SK-N-SH (cell line): Measurements from ENCODE around the gene ZAP70. TPM values are rescaled to one million over a fixed set of nuclear protein-coding genes. Genes with fewer than 3 reads are reported as not detected.

Source experiments
- CTCF ChIA-PET: fragments of 300-600, 350-600 bp; formaldehyde crosslinking; extraction: SDS; loops from one replicate; lab custom pipeline; 2021; lab: Yijun Ruan, JAX
- POLR2A ChIA-PET: fragments of 350-600 bp; sonication (Branson Sonifier 250); formaldehyde crosslinking; extraction: SDS; loops from one replicate; lab custom pipeline; 2020; ENCODE audit warnings: antibody characterized with exemption, inconsistent platforms; lab: Yijun Ruan, JAX
- DNase-seq: peaks from one replicate; pipeline ENCODE4 v3.0.0; 2012
- H2AFZ ChIP-seq: fragments of 200-600 bp; sonication (generic); 2 replicates; pipeline ENCODE4 v1.8.1; 2016; ENCODE audit warnings: antibody characterized with exemption, mild to moderate bottlenecking, low read depth
- H3F3A ChIP-seq: fragments of 200-600 bp; sonication (generic); replicated peaks from 2 replicates; pipeline ENCODE3; 2016; ENCODE audit warnings: antibody characterized with exemption, mild to moderate bottlenecking; ENCODE audit not compliant: insufficient read depth
- H3K27ac ChIP-seq, 2 experiments: fragments of 200-500 bp in 1 of 2; fragments of 200-600 bp in 1 of 2; sonication (Bioruptor generic) in 1 of 2; sonication (generic), shearing (Covaris generic) in 1 of 2; 2 replicates each; pipeline versions ENCODE4 v1.5.1 to v1.6.1; 2014 to 2016; ENCODE audit warnings: low read depth in 2 of 2, inconsistent platforms in 1 of 2, low read length in 1 of 2, mild to moderate bottlenecking in 1 of 2, mixed read lengths in 1 of 2
- H3K27me3 ChIP-seq: fragments of 200-600 bp; sonication (generic), shearing (Covaris generic); 2 replicates; pipeline ENCODE4 v1.6.1; 2016; ENCODE audit warnings: mixed run types; ENCODE audit not compliant: insufficient read depth
- H3K36me3 ChIP-seq, 2 experiments: fragments of 200-500 bp in 1 of 2; fragments of 200-600 bp in 1 of 2; sonication (Bioruptor generic) in 1 of 2; sonication (generic) in 1 of 2; replicated peaks in 1 of 2; 2 replicates each; pipeline versions ENCODE3 to v1.5.1; 2014 to 2016; ENCODE audit warnings: low read length in 1 of 2, mild to moderate bottlenecking in 1 of 2; ENCODE audit not compliant: insufficient read depth in 2 of 2, control insufficient read depth in 1 of 2
- H3K4me1 ChIP-seq, 2 experiments: fragments of 200-500 bp in 1 of 2; fragments of 200-600 bp in 1 of 2; sonication (Bioruptor generic) in 1 of 2; sonication (generic), shearing (Covaris generic) in 1 of 2; 2 replicates each; pipeline versions ENCODE4 v1.5.1 to v1.6.1; 2014 to 2016; ENCODE audit warnings: low read depth in 1 of 2, low read length in 1 of 2, mixed run types in 1 of 2; ENCODE audit not compliant: insufficient read depth in 2 of 2, control insufficient read depth in 1 of 2
- H3K4me2 ChIP-seq: fragments of 200-600 bp; sonication (generic), shearing (Covaris generic); 2 replicates; pipeline ENCODE4 v1.6.1; 2017; ENCODE audit warnings: mixed run types
- H3K4me3 ChIP-seq, 2 experiments: fragments of 200-500 bp in 1 of 2; fragments of 200-600 bp in 1 of 2; sonication (Bioruptor generic) in 1 of 2; sonication (generic), shearing (Covaris generic) in 1 of 2; 2 replicates each; pipeline versions ENCODE4 v1.5.1 to v1.8.1; 2014 to 2016; ENCODE audit warnings: low read depth in 2 of 2, inconsistent platforms in 1 of 2, low read length in 1 of 2, mild to moderate bottlenecking in 1 of 2, mixed read lengths in 1 of 2, moderate library complexity in 1 of 2
- H3K79me2 ChIP-seq: fragments of 200-600 bp; sonication (generic); 2 replicates; pipeline ENCODE4 v1.8.1; 2017; ENCODE audit warnings: mild to moderate bottlenecking; ENCODE audit not compliant: insufficient read depth
- H3K9ac ChIP-seq: fragments of 200-600 bp; sonication (generic); 2 replicates; pipeline ENCODE4 v1.6.1; 2017; ENCODE audit warnings: mixed run types
- H3K9me2 ChIP-seq: fragments of 200-600 bp; sonication (generic); 2 replicates; pipeline ENCODE4 v1.6.1; 2017; ENCODE audit warnings: mixed run types
- H3K9me3 ChIP-seq: fragments of 200-600 bp; sonication (generic); 2 replicates; pipeline ENCODE4 v1.6.1; 2017; ENCODE audit warnings: mixed run types, mild to moderate bottlenecking, moderate library complexity
- H4K20me1 ChIP-seq: fragments of 200-600 bp; sonication (generic); 2 replicates; pipeline ENCODE4 v1.6.1; 2017; ENCODE audit warnings: mild to moderate bottlenecking, mixed run types; ENCODE audit not compliant: insufficient read depth
- CTCF ChIP-seq: fragments of 200-600 bp; sonication (generic); IDR thresholded peaks from 2 replicates; pipeline ENCODE4 v1.6.1; 2017; ENCODE audit warnings: antibody characterized with exemption, mild to moderate bottlenecking, moderate library complexity
- EZH2phosphoT487 ChIP-seq: fragments of 200-600 bp; sonication (generic); IDR thresholded peaks from 2 replicates; pipeline ENCODE4 v1.6.1; 2017; ENCODE audit warnings: low read depth, mixed run types, mild to moderate bottlenecking, antibody characterized with exemption, moderate library complexity, borderline replicate concordance
- FOXM1 ChIP-seq: IDR thresholded peaks from 2 replicates; pipeline ENCODE4 v1.4.0; 2012; ENCODE audit warnings: low read depth, mild to moderate bottlenecking
- GATA2 ChIP-seq: sonication (generic); formaldehyde crosslinking; IDR thresholded peaks from 2 replicates; pipeline ENCODE4 v1.5.0; 2020; ENCODE audit warnings: mild to moderate bottlenecking, missing genetic modification reagents
- JUND ChIP-seq: IDR thresholded peaks from 2 replicates; pipeline ENCODE4 v1.4.0; 2012
- MEF2A ChIP-seq: IDR thresholded peaks from 2 replicates; pipeline ENCODE4 v1.4.0; 2012; ENCODE audit warnings: low read depth, borderline replicate concordance
- PBX3 ChIP-seq: IDR thresholded peaks from 2 replicates; pipeline ENCODE4; 2012
- RCOR1 ChIP-seq: fragments of 150-350 bp; IDR thresholded peaks from 2 replicates; pipeline ENCODE4 v1.6.1; 2017; ENCODE audit warnings: antibody characterized with exemption, low read length
- SIN3A ChIP-seq: IDR thresholded peaks from 2 replicates; pipeline ENCODE4 v1.6.1; 2012; ENCODE audit warnings: low read depth, mild to moderate bottlenecking, low read length, moderate library complexity, borderline replicate concordance
- TEAD4 ChIP-seq: IDR thresholded peaks from 2 replicates; pipeline ENCODE4 v1.4.0; 2012; ENCODE audit warnings: mild to moderate bottlenecking, borderline replicate concordance; ENCODE audit not compliant: insufficient read depth
- WGBS: methylation state at CpG from one replicate; pipeline ENCODE4 v1.1.6; 2017; ENCODE audit warnings: low lambda C conversion rate; 5-methylcytosine and 5-hydroxymethylcytosine counted together
- polyA plus RNA-seq, 3 experiments: library from polyadenylated mRNA; depleted of rRNA; stranded (reverse); fragments of >200 nt; gene quantifications; 2 replicates each; pipeline ENCODE4 v1.2.3, GENCODE V29; 2012

The ZAP70 gene
- polyA plus RNA-seq, 1 of the 3 experiments (the other 2 are of a cell fraction), result 0.05 TPM

GRCh38 chr2:97770445-97770844 is 57.1 kb downstream of the ZAP70 start:
- ChIA-PET CTCF (interaction anchor here (1.6 kb wide), 1 partner anchor 614 kb away, joined by 3 read pairs; no protein-coding TSS in a partner anchor), POLR2A (no interaction called here)
- Histone ChIP-seq H3K4me2 (no peak overlapping the region), H3K4me3 (no peak overlapping the region), H3K9ac (no peak overlapping the region), H3K9me3 (no peaks in the 10 kb centered on the region), H2AFZ (no peak overlapping the region), H3K9me2 (no peaks in the 10 kb centered on the region), H3K27me3 (no peaks in the 10 kb centered on the region), H3K27ac (no peak overlapping the region), H3K36me3 (peaks cover 8 to 56% of the 10 kb centered on the region in 2 experiments), H3K4me1 (no peaks in the 10 kb centered on the region; a peak in 1 of 4 replicates), H4K20me1 (no peaks in the 10 kb centered on the region), H3F3A (no peaks in the 10 kb centered on the region), H3K79me2 (no peaks in the 10 kb centered on the region)
- no peak for DNase-seq
- WGBS, result 76% methylated on average over 4 of the region's 4 CpGs
- TF ChIP-seq JUND, result no peak
- TF ChIP-seq GATA2 (CRISPR knock-in tag), result no peak
- no peak for TF ChIP-seq TEAD4
- no peak for TF ChIP-seq SIN3A
- TF ChIP-seq CTCF, result no peak
- TF ChIP-seq RCOR1, result no peak
- no peak for TF ChIP-seq FOXM1
- no peak for TF ChIP-seq PBX3

- H3K36me3 ChIP-seq, result peaks cover 8 to 49% of the 10 kb centered on the region in 2 experiments
- no peak overlapping the region for H3K4me2 ChIP-seq
- H3K27ac ChIP-seq, result no peak overlapping the region
- H3K79me2 ChIP-seq, result no peaks in the 10 kb centered on the region
- TF ChIP-seq EZH2phosphoT487 (no peak), MEF2A (no peak), CTCF (peak; percentile 31)
- TF ChIP-seq, all 33 proteins: peak for 1
- DNase-seq, result no peak
- Histone ChIP-seq H3K27me3 (no peaks in the 10 kb centered on the region), H3K4me1 (no peaks in the 10 kb centered on the region), H3K9me2 (no peaks in the 10 kb centered on the region), H3F3A (no peaks in the 10 kb centered on the region), H4K20me1 (no peaks in the 10 kb centered on the region), H3K9ac (no peak overlapping the region), H3K9me3 (no peaks in the 10 kb centered on the region), H3K4me3 (no peak overlapping the region), H2AFZ (no peak overlapping the region)
- POLR2A ChIA-PET, result no interaction called here
- CTCF ChIA-PET, result interaction anchor here (0.7 to 1.9 kb wide), 9 partner anchors 9 to 610 kb away, joined by 3 to 6 read pairs (median 4); no protein-coding TSS in a partner anchor
- WGBS, result 87% methylated on average over 7 of the region's 7 CpGs
Measured at GRCh38 chr2:97774425-97774824, 61.0 kb downstream of the ZAP70 start.
